Glomerular endothelial cell (primary cell): ENCODE measurements around the gene TNFSF10. TPM values are rescaled to one million over a fixed set of nuclear protein-coding genes. Genes with fewer than 3 reads are reported as not detected.
"Not testable (repeated sequence)": the region's sequence is repeated elsewhere in the genome, so short reads cannot be mapped to it uniquely, and the experiment has no call there.

Experiments used
- DNase-seq: peaks from one replicate; pipeline ENCODE4 v3.0.0-alpha.2; 2011; ENCODE audit warnings: low read depth, low spot score; ENCODE audit errors: extremely low read depth
- total RNA-seq: library from RNA; depleted of rRNA; stranded (reverse); fragments of >200 nt; gene quantifications from 2 replicates; pipeline ENCODE4 v1.2.3, GENCODE V29; 2015

TNFSF10 gene
- total RNA-seq, 1 donor from 2014 or later, result 74.6 TPM

- DNase-seq, result no peak
These were observed 21.2 kb upstream of the TNFSF10 start for GRCh38 chr3:172544404-172544803.

DNA sequence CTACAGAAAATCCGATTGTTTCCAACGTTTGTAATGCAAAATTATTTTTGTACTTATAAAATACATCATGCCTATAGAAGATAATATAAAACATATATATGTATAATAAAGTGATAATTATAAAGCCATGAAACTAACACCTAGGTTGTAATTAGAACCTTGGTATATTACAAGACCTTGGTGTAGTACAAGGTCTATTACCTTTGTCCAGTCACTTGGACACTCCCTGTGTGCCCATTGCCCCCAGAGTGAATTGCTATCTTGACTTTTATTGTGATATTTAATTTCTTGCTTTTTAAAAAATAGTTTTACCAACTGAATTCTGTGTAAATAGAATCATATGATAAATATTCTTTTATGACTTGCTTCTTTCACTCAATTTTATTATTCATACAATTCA is 20.7 kb upstream of the TNFSF10 start:
- DNase-seq, result no peak

- DNase-seq, result no peak
These were observed 20.2 kb upstream of the TNFSF10 start for GRCh38 chr3:172543419-172543818.

DNA sequence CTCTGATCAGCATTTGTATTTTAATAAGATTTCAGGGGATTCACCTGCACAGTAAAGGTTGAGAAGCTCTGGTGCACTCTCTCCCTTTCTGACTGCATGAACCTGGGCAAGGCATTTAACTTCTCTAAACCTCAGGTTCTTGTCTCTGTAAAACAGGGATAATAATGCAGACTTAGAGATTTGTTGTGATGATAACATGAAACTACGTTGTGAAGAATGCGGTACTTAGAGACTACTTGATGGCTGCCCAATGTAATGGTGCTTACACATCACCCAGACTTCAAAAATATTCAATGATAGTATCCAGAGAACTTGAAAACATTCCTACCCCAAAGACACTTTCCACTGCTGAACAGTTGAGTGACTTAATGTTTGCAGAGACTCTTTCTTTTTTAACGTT is 19.8 kb upstream of the TNFSF10 start:
- DNase-seq, result no peak

- no peak for DNase-seq
These were observed 18.8 kb upstream of the TNFSF10 start for GRCh38 chr3:172541945-172542488.

DNA sequence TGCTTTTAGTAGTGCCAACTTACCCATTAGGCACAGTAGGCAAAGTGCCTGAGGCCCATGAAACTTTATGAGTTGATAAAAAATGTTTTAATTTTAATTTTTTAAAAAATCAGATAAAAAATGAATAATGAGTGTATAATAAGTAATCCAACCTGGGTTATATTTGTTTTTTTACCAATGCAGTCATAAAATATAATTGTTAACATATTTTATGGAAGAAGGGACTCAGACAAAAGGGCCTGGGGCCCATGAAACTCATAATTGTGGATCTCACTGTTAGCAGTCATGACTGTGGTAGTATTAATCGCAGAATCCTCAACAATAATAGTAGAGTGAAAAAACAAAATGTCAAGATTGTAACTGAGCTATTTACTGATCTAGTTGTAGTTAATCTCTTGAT is 16.8 kb upstream of the TNFSF10 start:
- no peak for DNase-seq

DNA sequence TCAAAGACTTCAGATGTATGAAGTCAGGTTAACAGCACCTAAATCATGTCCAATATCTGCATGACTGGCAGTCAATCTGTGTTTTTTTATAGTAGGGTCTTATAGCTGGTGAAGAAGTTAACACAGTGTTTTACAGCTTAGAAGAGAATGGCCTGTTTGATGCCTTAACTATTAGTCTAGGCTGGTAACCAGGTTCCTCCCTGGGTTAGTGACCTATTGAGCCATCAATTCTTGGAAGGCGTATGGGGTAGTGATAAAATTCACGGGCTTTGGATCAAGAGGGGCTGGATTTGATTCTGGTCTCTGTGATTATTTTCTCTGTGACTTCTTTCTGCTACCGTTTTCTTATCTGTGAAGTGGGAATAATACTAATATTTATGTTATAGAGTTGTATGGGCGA is 16.0 kb upstream of the TNFSF10 start:
- no peak for DNase-seq

- DNase-seq, result no peak
These were observed 15.3 kb upstream of the TNFSF10 start for GRCh38 chr3:172538368-172539151.

- no peak for DNase-seq
These were observed 14.4 kb upstream of the TNFSF10 start for GRCh38 chr3:172537507-172538158.

DNA sequence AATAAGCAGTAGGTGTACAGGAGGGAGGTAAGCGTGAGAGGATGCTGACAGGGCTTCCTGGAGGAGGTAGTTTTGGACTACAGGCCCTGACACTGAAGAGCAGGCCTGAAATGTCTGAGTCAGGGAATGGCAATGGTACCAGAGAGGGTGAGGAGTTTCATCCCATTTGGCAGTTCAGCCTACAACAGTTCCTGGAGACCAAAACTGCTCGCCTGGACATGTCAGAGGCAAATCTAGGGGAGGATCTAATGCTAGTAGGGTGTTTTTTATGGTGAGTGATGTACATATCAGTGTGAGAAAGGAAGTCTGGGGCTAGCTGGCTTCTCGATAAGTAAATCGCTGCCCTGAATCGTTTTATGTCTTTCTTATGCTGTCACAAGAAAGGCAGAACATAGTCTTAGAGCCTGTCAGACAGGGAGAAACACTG is 13.8 kb upstream of the TNFSF10 start:
- DNase-seq, result no peak

- DNase-seq, result no peak
These were observed 13.3 kb upstream of the TNFSF10 start for GRCh38 chr3:172536505-172536904.

GRCh38 chr3:172530566-172530965 is 7.3 kb upstream of the TNFSF10 start:
- no peak for DNase-seq

- no peak for DNase-seq
These were observed 6.9 kb upstream of the TNFSF10 start for GRCh38 chr3:172530101-172530561.

GRCh38 chr3:172528677-172529076 is 5.4 kb upstream of the TNFSF10 start:
- no peak for DNase-seq

DNA sequence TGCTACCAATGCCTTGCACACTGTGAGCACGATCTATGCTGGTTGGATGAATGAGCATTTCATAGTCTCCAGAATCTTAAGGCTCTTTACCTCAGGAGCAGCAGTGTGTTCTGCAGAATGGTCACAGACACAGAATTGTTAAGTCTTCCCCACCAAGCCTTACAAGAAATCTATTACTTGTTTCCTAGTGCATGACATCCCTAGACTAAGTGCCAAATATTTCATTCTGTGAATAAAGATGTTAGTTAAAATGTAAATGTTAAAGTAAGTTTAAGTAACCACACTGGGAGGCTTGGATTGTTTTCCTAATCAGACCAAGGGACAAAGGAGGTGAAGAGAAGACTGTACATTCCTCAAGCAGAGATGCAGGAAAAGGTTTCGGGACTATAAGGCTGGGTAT is 4.1 kb upstream of the TNFSF10 start:
- no peak for DNase-seq

- no peak for DNase-seq
These were observed 1.9 kb upstream of the TNFSF10 start for GRCh38 chr3:172525116-172525613.

DNA sequence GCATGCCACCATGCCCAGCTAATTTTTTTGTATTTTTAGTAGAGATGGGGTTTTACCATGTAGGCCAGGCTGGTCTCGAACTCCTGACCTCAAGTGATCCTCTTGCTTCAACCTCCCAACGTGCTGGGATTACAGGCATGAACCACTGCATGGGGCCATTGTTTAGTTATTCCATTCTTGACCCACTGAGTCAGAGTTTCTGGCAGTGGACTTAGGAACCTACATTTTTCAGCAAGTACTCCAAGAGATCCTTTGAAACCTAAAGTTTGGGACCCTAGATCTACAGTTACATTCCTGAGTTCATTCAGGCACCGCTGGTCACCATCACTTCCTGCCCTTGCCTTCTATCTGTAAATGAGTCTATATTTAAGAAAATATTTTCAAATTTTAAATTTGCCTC is 1.4 kb upstream of the TNFSF10 start:
- no peak for DNase-seq

- not testable (repeated sequence) for DNase-seq
These were observed 1.1 kb downstream of the TNFSF10 start for GRCh38 chr3:172521837-172522726.

GRCh38 chr3:172520301-172520831 is 2.9 kb downstream of the TNFSF10 start:
- DNase-seq, result no peak

GRCh38 chr3:172519740-172520139 is 3.5 kb downstream of the TNFSF10 start:
- no peak for DNase-seq
